Right hindlimb (tissue), 1 donor: ENCODE results near the gene DNM3.

Source experiments
- DNase-seq: peaks from one replicate; pipeline ENCODE4 v3.0.0-alpha.2; 2018

The DNM3 gene

DNA sequence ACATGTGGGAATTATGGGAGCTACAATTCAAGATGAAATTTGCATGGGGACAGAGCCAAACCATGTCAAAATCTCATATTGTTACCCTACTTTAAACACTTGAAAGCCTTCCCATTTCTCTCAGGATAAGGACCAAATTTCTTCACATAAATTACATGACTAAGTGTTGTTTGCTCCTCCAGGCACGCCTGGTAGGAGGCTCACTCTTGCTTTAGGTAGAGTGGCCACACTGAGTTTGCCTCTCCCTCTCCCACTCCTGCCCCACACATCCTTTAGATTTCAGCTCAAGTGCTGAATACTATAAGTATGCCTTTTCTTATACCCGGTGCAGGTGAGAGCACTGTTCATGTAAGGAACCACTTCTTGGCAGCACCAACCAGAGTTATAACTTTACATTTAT, 279.1 kb downstream of the DNM3 start:
- no peak for DNase-seq

DNA sequence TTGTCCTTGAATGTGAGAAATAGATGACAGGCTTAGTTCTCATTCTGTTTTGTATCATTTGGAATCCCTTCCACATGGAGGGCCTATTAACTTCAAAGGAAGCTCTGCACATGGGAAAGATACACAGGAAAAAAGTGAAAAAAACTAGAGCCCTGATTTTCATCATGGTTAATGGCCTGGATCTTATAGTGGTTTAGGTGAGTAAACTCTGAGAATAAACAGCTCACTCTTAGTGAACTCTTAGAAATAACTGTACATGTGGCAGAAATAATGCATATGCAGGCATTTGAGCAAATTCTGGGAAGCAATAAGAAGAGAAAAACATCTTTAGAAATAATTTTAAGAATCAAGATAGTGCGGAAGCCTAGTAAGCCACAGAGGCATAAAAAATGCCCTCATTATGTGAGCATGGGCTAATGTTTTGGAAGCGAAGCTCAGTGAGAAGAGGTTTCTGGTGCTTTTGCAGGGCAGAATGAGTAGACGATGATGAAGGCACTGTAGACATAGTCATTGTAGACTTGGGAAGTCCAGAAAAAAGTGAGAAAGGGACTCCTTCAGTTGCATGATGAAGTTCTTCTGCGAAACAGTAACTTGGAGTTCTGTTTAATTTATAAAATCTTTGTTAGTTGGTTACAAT, 279.9 kb downstream of the DNM3 start:
- DNase-seq, result no peak

DNA sequence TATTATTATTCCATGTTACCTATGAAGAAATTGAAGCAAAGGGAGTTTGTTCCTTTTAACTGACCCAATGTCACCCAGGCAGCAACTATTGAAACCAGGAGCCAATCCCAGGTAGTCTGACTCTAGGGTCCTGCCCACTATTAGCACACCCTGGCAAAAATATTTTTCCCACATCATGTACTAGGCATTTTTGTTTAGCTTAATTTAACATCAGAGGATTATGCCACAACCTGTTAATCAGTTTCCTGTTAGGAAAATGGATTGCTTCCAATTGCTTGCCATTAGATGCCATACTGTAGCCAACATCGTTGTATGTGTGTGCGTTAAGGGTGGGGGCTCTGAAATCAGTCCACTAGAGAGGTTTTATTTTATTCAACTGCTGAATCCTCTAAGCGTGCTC, 281.1 kb downstream of the DNM3 start:
- DNase-seq, result no peak

DNA sequence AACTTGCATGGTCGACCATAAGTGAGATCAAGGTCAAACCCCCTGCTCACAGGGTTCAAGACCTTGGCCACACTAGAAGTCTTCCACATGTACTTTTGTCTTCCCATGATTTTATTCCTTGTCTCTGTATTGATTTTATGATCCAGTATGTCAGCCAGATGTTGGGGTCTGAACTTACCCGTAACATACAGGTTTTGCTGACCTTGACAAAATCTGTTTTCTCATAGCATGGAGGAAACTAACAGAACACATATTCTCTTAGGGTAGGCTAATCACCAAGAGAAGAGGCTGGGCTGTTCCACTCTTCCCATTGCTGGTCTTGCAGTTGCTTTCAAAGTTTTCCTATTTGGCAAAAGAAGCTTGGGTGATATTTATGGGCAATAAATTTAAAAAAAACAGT, 284.0 kb downstream of the DNM3 start:
- DNase-seq, result no peak

DNA sequence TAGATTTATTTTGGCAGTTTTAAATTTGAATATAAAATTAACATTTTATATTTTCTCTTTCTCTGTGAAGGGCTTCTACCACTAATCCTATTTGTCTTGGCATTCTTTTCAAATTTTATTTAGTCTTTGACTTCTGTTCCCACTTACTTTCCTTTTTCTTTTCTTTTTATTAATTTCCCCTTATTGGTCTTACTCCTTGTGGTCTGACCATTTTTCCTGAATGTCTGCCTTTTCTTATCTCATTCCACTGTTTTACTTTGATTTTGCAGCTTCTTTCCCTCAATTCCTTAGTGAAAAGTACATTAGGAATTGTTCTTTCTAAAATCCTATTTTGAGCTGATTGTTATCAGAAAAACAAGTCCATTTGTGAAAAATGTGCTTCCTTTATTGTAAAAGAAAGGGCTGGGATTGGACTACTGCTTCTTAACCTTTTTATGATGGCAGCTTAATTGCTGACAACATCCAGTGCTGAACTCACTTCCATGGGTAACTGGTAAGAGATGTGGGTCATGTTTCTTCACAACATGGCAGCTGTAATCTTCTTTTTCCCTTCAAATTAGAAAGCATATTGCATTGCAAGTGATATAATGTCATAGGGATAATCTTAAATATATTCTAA, 284.6 kb downstream of the DNM3 start:
- no peak for DNase-seq

DNA sequence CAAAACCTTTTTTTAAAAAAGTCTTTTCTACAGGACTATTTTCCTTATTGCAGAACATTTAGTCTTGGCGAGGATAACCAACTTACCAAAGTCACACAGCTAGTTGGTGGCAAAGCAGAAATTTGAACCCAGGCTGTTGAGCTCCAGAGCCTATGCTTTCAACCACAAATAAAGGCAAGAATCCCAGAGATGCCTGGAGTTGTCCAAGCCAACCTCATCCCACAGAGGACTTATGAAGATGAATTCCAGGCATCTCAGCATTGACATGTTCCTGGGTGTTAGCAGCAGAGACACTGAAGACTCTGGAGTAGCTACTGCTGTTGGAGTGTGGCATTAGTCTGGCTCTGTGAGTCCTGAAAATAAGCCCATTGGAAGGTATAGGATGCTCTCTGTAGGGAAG, 291.5 kb downstream of the DNM3 start:
- no peak for DNase-seq

DNA sequence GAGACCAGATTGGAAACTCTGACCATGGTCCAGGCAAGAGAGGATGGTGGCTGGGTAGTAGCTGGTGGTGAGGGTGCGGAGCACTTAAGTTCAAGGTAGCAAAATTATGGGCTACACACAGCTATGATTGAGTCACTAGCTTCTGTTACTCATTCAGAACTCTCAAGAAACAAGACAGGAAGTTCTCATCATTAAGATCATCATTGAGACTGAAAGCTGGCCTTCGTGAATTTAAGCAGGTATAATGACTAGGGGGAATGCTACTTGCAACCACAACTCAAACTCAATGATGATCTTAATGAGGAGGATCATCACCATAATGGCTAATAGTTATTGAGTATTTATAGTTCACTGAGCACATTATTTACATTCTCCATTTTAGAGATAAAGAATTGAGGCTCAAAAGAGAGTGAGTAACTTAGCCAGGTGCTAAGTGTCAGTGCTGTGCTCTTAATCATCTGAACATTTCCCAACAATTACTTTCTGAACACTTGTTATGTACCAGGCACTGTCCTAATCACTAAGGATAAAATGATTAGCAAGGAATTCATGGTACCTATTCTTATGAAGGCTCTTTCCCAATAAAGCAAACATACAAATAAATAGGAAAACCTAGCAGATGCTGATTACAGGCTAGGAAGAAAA, 292.9 kb downstream of the DNM3 start:
- DNase-seq, result no peak

DNA sequence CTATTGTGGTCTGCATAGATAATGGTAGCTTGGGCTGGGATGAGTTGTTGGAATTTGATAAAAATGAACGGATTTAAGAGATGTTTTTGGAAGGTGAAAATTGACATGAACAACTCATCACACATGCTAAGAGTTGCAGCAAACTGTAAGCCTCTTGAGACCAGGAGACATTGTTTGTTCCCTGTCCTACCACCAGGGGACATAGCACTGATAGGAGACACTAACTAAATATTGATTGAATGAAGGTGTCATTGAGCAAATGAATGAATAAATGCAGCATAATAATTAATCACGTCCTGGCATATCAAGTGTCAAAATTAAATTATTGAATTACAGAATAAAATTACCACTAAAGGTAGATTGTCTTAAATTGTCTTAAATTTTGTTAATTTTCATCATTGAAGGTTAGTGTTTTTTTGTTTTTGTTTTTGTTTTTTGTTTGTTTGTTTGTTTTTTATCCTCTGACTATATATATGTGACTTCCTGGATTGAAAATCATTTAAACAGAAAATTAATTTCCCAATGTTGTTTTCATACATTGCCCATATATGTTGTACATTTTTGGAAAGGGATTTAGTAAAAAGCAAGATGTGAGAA, 293.9 kb downstream of the DNM3 start:
- no peak for DNase-seq

DNA sequence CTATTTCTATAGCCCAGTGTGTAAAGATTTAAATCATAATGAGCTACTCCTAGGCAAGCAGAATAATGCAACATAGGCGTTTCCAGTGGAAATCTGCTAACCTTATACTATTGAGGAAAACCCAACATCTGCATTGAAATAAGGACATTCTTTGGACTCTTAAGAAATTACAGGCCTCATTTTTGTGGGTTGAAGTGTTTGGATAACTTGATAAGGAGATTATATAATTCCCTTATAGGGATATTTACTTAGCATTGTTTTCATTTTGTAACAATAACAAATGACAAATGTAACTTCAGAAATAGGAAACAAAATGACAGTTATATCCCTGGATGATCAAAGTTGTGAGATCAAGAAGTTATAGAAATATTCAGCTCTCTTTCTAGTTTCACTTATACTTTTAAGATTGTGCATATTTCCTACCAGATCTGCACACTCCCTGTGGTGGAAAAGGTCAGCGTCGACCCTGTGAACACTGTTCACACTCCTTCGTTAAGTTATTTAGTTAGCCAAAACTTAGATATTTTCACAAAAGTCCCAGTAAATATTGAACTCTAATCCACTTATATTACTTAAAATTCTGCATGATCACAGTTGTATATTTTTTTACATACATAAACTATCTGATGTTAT, 294.8 kb downstream of the DNM3 start:
- no peak for DNase-seq

DNA sequence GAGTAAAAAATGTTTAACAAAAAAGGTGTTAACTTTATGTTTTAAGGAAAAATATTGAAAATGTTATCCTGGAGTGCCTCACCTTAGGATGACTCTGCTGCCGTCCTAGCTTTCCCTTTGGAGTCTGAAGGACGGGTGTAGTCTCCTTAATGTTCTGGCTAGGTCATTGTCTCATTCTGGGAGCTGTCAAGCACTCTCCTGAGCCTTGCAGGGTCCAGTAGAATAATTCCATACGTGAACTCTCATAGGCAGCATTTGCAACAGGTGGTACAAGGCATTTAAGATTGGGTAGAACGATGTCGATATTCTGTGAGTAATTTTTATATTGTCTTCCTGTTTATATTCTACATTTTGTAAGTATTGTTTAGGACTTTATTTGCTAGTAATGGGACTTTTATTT, 295.6 kb downstream of the DNM3 start:
- peak; percentile 57 for DNase-seq

DNA sequence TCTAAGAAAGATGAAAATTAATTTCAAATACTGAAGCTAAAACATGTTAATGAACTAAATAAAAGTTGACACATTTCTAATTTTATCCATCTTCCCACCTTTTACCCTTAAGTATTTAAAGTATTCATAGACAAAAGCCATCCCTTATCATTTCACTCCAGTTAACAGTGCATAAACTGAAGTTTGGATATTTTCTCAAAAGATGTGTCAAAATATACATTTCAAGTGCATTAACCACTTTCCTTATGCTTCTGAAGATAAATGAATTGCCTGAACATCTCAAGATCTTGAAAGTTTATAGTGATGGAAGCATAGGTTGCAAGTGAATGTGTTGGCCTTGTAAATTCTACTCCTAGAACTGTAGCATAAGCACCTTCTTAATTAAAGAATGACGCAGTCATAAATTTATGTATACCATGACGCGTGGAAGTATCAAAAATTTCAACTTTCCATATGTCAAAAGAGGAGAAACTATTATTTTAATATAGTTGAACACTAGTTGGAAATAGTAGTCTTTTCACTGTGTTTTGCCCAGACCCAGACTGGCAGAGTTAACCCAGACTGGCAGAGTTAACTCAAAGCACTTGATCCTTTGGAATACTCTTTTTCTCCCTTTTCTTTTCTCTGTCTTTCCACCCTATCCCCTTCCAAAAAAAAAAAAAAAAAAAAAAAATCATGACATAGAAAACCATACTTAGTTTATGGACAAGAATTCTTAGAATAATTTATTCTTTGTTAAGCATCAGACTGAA, 296.6 kb downstream of the DNM3 start:
- DNase-seq, result no peak

DNA sequence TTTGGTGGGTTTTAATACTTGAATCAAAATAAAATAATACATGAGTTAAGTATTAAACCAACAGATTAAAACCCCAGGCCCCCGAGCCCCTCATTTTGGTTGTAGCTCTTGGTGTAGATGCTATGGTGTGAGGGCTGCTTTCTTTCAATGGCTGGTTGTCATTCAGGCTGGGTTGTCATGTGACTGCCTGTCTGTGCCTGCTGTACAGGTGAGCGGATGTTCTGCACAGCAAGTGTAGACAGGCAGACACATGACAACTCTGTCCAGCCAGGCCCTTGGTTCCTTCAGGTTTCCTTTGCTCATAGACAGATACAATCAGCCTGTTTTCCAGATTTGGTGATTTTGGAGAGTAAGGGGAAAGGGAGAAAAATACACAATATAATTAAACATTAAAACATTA, 297.3 kb downstream of the DNM3 start:
- DNase-seq, result peak; percentile 49

DNA sequence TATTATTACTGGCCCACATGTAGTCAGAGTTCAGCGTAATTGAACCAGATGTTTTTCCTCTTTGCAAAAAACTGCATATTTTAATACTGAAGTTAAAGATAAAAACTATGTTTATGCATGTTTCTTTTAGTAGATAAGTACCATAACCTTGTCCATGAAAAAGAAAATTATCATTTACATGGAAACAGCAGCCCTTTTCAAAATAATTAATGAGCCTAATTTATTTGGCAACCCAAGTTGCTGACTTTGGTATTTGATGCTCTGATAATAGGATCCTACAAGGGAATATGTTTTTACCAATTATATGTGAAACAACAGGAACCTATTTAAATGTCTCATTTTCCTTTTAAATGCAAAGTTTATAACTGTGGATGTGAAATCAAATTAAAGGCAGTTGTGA, 297.9 kb downstream of the DNM3 start:
- no peak for DNase-seq

DNA sequence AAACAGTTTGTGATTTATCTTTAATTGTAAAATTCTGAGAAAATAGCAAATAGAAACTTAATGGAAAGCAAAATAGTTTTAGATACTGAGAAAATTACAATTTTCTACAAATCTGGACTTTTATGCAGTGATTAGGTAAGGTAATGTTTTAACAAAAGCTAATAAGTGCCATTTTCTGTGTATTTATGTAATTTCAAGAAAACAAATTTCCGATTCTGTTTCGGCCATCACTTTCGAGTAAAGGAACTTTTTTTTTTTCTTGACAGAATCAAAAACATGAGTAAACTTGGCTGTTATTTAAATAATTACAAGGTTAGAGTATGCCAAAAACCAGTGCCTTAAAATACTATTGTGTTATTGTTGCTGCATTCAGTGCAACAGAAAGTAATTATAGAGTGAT, 298.8 kb downstream of the DNM3 start:
- no peak for DNase-seq

DNA sequence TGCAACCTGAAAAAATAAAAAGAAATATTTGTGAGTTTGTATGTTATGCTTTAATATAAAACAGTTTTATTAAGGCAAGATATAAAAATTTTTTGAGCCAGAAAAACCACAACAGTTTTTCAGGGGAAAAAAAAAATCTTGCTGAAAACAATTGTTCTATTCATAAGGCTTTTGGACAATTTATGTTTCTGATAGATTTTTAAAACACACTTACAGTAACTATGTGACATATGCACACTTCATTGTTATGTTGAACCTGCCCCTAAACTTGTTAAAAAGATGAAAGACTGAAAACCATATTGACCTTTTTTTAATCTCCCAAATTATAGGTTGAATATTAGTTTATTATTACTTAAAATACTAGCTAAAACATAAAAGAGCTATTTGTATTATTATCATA, 299.3 kb downstream of the DNM3 start:
- DNase-seq, result no peak

DNA sequence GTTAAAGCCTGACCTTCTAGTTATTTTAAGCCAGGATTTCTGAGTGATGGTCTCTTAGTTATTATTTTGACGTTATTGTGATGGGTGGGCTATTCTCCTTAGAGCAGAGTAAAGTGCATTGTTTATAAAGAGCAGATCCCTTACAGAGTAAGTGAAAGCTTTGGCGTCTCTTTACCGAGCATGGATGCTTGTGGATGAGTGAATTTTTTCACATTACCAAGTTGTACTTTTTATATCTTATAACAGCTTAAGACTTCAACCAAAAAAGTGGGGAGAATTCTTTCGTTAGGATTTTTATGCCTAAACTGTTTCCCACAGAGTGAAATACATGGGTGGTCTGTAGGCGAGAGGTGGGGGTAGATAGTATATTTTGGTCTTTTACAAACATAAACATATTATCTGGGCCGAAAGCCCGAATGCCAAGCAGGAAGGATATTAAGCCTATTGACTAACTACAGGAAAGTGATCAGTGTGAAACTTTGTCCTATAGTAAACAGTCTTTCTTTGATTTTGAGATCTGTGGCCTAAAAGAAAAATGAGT, 300.1 kb downstream of the DNM3 start:
- DNase-seq, result no peak

DNA sequence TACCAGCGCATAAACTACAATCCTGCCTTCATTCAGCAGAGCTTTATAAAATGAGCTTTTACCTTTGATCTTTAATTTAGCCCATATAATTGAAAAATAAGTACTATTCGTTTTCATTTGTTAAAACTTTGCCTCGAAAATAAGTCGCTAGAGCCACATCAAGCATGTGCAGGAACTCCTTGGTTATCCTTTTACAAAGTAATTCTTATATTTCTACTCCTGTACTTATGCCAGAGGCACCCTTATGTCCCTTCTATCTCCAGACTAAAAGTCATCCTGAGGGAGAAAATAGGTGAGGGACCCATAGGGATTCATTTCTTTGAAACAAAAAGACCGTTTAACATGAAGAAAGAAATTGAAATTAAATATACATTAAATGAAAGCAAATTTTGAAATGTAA, 301.0 kb downstream of the DNM3 start:
- DNase-seq, result no peak

DNA sequence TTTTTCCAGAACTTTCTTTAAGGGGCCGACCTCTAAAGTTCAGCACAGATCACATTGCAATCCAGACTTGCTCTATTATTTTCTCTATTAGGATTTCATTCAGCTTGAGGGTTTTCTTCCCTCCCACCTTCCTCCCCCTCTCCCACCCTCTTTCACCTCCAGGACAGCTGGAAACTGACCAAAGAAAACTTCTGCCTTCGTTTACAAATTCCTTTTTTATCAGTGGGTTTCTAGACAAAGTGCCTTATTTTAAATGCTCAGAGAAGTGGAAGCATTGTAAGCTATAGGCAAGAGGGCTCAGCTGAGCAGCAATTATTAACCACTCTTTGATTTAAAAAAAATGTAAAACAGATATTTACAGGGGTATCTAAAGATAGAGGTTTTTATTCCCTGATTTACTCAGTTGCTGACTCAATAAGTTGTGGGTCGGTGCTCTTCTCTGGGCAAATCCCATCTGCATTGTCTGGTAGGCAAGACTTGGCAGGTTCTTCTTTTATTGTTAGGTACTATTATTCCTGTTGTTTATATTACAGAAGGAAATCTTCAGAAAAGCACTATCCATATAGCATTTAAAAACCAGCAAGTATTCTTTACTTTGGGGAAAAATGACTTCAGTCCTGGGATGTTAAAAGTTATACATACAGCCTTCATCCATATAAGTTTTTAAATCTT, 302.2 kb downstream of the DNM3 start:
- peak; percentile 49 for DNase-seq

DNA sequence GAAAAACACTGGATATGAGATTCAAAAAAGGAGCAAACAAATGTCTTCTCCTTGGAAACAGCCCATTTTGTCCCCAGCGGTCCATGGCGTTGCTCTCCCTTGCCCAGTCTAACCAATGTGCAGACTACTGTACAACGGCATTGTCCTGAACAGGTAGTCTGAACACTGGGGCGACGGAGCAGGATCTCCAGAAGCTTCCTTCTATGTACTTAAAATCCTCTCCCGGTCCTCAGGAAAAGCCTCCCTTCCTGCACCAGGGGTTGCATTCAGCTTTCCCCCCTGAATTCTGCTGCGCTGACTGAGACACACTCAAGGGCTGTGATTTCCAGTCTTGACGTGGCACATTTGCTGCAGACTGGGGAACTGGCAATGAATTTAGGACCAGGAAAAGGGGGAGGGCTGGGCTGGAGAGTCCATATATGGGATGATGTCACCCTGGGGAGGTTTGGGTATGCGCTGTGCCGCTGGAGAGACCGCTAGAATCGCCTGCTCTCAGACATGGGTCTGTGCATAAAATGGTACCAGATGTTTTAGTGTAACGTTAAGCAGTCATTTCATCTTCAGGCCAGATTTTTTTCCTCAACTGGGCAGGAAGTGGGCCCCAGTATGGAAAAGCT, 303.3 kb downstream of the DNM3 start:
- DNase-seq, result peak; percentile 98

DNA sequence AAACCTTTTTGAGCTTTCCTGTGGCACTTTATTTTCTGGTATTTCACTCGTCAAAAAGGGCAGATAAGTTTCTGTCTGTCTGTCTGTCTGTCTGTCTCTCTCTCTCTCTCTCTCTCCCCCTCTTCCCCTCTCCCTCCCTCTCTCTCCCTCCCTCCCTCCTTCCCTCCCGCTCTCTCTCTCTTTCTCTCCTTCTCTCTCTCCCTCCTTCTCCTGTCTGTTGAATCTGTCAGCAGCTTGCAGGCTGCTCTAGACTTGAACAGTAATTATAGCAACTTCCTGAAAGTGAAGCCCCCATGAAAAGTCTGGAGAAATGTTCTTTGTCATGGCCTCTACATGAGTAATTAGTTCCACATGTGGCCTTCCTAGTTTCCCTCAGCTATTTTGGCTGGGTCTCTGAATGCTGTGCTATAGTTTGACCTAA, 303.9 kb downstream of the DNM3 start:
- DNase-seq, result peak; percentile 85

DNA sequence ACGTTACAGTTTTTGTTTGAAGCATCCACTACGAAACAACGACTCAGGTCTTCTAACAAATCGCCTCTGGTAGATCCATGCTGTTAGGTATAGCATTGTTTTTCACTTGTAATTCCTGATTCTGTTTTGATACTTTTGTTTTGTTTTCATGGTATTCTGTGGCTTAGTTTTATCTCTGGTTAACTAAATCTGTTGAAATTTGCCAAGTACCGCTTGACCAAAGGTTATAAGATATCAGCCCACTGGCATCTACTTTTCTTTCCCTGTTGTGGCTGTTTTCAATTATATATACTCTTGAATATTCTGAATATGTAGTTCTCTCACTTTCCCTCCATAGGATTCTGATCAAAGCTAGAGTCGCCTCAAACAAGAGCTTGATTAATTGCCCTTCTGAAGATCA, 304.4 kb downstream of the DNM3 start:
- DNase-seq, result no peak
